Parathyroid adenoma (tissue), 2 donors: ENCODE results near the gene PRR19.

Experiments
- H2AFZ ChIP-seq: fragments of 300-600 bp; sonication (generic); one replicate; pipeline ENCODE4 v1.7.0; 2017; ENCODE audit warnings: antibody characterized with exemption, mild to moderate bottlenecking
- H3K27ac ChIP-seq: fragments of 300-600 bp; sonication (generic); one replicate; pipeline ENCODE4 v1.7.0; 2017
- H3K27me3 ChIP-seq: fragments of 300-600 bp; sonication (generic); one replicate; pipeline ENCODE4 v1.7.0; 2017; ENCODE audit warnings: low read length; ENCODE audit not compliant: control insufficient read depth, insufficient read depth
- H3K36me3 ChIP-seq: fragments of 300-600 bp; sonication (generic); one replicate; pipeline ENCODE4 v1.7.0; 2017; ENCODE audit warnings: low read length; ENCODE audit not compliant: control insufficient read depth, insufficient read depth
- H3K4me1 ChIP-seq: fragments of 300-600 bp; sonication (generic); one replicate; pipeline ENCODE4 v1.7.0; 2017; ENCODE audit warnings: control low read depth
- H3K4me2 ChIP-seq: fragments of 300-600 bp; sonication (generic); one replicate; pipeline ENCODE4 v1.7.0; 2017; ENCODE audit warnings: low read length
- H3K4me3 ChIP-seq: fragments of 300-600 bp; sonication (generic); one replicate; pipeline ENCODE4 v1.7.0; 2017; ENCODE audit warnings: low read depth, low read length
- H3K79me2 ChIP-seq: fragments of 300-600 bp; sonication (generic); one replicate; pipeline ENCODE4 v1.7.0; 2017; ENCODE audit warnings: control low read depth
- H3K9ac ChIP-seq: fragments of 300-600 bp; sonication (generic); one replicate; pipeline ENCODE4 v1.7.0; 2017; ENCODE audit warnings: mild to moderate bottlenecking
- H3K9me3 ChIP-seq: fragments of 300-600 bp; sonication (generic); one replicate; pipeline ENCODE4 v1.7.0; 2017; ENCODE audit warnings: low read length; ENCODE audit not compliant: control insufficient read depth
- CTCF ChIP-seq: fragments of 300-600 bp; sonication (generic); IDR thresholded peaks from one replicate; pipeline ENCODE4 v1.7.0; 2017; ENCODE audit warnings: antibody characterized with exemption, mild to moderate bottlenecking
- donor health status: primary hyperparathyroidism.

PRR19 gene

DNA sequence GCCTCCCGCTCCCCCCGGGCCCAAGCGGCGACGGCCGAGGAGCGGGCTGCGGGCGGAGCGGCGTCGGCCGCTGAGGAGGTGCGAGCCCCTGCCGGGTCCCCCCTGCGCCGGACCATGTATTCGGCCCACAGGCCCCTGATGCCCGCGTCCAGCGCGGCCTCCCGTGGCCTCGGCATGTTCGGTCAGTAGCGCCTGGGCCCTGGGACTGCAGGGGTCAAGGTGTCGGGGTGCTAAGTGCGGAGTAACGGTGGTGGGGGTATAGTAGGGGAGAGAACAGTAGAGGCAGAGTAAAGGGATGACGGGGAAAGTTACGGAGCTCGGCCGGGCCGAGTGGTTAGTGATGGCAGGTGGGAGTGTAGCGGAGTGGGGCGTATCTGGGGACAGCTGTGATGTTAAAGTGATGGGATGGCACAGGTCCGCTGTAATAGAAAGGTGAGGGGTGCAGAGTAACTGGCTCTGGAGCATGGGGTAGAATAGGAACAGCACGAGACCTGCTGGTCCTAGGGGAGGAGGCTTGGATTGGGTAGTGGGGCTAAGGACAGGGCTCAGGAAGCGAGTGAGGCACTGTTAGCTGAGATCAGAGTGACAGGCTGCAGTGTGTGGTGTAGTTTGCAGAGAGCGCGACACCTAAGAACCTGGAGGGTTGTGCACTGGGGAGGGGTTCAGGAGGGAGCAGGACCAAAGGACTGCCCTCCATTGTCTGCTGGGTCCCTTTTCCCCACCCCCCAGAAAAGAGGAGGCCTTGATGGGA lies 17.2 kb upstream of the PRR19 start:
- peak overlapping the region; percentile 63 for H3K4me2 ChIP-seq
- H3K4me1 ChIP-seq: peaks cover 36% of the 10 kb centered on the region
- peak overlapping the region; percentile 66 for H2AFZ ChIP-seq
- peak overlapping the region; percentile 56 for H3K27ac ChIP-seq
- H3K79me2 ChIP-seq: no peaks in the 10 kb centered on the region
- no peaks in the 10 kb centered on the region for H3K36me3 ChIP-seq
- no peak overlapping the region for H3K9ac ChIP-seq
- H3K9me3 ChIP-seq: no peaks in the 10 kb centered on the region
- peak overlapping the region; percentile 46 for H3K4me3 ChIP-seq
- H3K27me3 ChIP-seq: no peaks in the 10 kb centered on the region
- TF ChIP-seq CTCF: no peak

DNA sequence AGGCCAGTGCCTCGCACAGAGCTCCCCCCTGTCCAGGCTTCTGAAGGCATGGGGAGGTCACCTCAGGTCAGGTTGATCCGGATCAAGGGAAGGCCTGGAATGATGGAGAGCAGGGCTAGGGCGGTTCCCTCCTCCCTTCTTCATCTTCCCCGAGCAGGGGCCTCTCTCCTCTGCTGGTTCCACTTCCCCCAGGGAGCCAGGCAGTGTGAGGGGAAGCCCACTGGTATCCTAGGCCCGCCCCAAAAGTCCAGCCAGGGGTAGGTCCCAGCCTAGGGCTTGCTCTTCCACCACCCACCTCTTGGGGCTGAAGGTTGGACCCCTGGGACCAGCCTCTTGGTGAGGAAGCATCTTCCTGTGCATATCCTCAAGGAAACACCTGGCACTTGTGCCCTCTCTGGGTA lies 16.4 kb upstream of the PRR19 start:
- no peak for TF ChIP-seq CTCF

DNA sequence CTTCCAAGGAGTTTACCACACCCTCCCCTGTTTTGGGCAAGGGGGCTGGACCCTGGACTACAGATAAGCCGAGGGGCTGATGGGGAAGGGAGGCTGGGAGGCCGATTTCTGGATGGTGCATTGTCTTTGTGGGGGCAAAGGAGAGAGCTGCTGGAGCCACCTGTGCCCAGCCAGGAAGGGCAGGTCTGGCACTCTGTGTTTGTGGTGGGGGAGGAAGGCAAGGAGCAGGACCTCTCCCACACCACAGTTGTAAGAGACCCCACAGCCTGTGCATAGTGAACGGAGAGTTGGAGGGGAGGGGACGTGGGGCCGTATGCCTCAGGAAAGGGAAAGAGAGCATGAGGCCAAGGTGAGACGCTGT lies 16.0 kb upstream of the PRR19 start:
- Histone ChIP-seq H3K4me1 (peaks cover 36% of the 10 kb centered on the region), H3K4me2 (peak overlapping the region; percentile 63), H3K36me3 (no peaks in the 10 kb centered on the region), H3K9ac (no peak overlapping the region), H3K79me2 (no peaks in the 10 kb centered on the region), H3K27ac (peak overlapping the region; percentile 56), H2AFZ (no peak overlapping the region), H3K4me3 (no peak overlapping the region), H3K27me3 (no peaks in the 10 kb centered on the region), H3K9me3 (no peaks in the 10 kb centered on the region)
- TF ChIP-seq CTCF: no peak

More for the DNA sequence above, 16.4 kb upstream of the PRR19 start:
- peak overlapping the region; percentile 56 for H3K27ac ChIP-seq
- H3K9ac ChIP-seq: no peak overlapping the region
- H3K4me1 ChIP-seq: peaks cover 36% of the 10 kb centered on the region
- no peaks in the 10 kb centered on the region for H3K27me3 ChIP-seq
- H3K9me3 ChIP-seq: no peaks in the 10 kb centered on the region
- no peak overlapping the region for H2AFZ ChIP-seq
- no peaks in the 10 kb centered on the region for H3K79me2 ChIP-seq
- H3K4me3 ChIP-seq: no peak overlapping the region
- H3K4me2 ChIP-seq: peak overlapping the region; percentile 63
- H3K36me3 ChIP-seq: no peaks in the 10 kb centered on the region

- Histone ChIP-seq H3K9ac (no peak overlapping the region), H3K27ac (no peak overlapping the region), H3K79me2 (no peaks in the 10 kb centered on the region), H2AFZ (no peak overlapping the region), H3K4me2 (peak overlapping the region; percentile 63), H3K4me1 (peaks cover 36% of the 10 kb centered on the region), H3K9me3 (no peaks in the 10 kb centered on the region), H3K36me3 (no peaks in the 10 kb centered on the region), H3K4me3 (no peak overlapping the region), H3K27me3 (no peaks in the 10 kb centered on the region)
- no peak for TF ChIP-seq CTCF
Measured at GRCh38 chr19:42286349-42287016, 15.4 kb upstream of the PRR19 start.
